Iris pigment epithelial cell (primary cell): ENCODE measurements around the gene FAM184B.

ENCODE experiments used
- DNase-seq: peaks from one replicate; pipeline ENCODE4 v3.0.0-alpha.2; 2011; ENCODE audit warnings: low read depth

Gene FAM184B

GRCh38 chr4:17773135-17773698 is 8.2 kb downstream of the FAM184B start:
- DNase-seq, result no peak

GRCh38 chr4:17771284-17771908 is 10.0 kb downstream of the FAM184B start:
- DNase-seq, result no peak

GRCh38 chr4:17770845-17771244 is 10.6 kb downstream of the FAM184B start:
- DNase-seq, result no peak

GRCh38 chr4:17769406-17770174 is 11.8 kb downstream of the FAM184B start:
- no peak for DNase-seq

GRCh38 chr4:17766826-17767458 is 14.5 kb downstream of the FAM184B start:
- DNase-seq, result no peak

GRCh38 chr4:17765514-17766286 is 15.7 kb downstream of the FAM184B start:
- DNase-seq, result no peak

GRCh38 chr4:17763931-17764330 is 17.5 kb downstream of the FAM184B start:
- no peak for DNase-seq

GRCh38 chr4:17763416-17763815 is 18.0 kb downstream of the FAM184B start:
- DNase-seq, result no peak

GRCh38 chr4:17762726-17763125 is 18.7 kb downstream of the FAM184B start:
- peak; percentile 52 for DNase-seq

GRCh38 chr4:17761062-17761461 is 20.4 kb downstream of the FAM184B start:
- DNase-seq, result no peak

GRCh38 chr4:17760626-17761025 is 20.8 kb downstream of the FAM184B start:
- DNase-seq, result no peak

- no peak for DNase-seq
Observed at GRCh38 chr4:17758485-17758884, 22.9 kb downstream of the FAM184B start.

GRCh38 chr4:17757621-17758020 is 23.8 kb downstream of the FAM184B start:
- DNase-seq, result no peak

- DNase-seq, result no peak
Observed at GRCh38 chr4:17753646-17754045, 27.8 kb downstream of the FAM184B start.

GRCh38 chr4:17740702-17741101 is 40.7 kb downstream of the FAM184B start:
- DNase-seq, result no peak

- no peak for DNase-seq
Observed at GRCh38 chr4:17736484-17736883, 44.9 kb downstream of the FAM184B start.

GRCh38 chr4:17726911-17727310 is 54.5 kb downstream of the FAM184B start:
- peak; percentile 4 for DNase-seq

GRCh38 chr4:17723648-17724047 is 57.8 kb downstream of the FAM184B start:
- no peak for DNase-seq

- DNase-seq, result no peak
Observed at GRCh38 chr4:17722356-17722700, 59.1 kb downstream of the FAM184B start.

GRCh38 chr4:17721496-17722355 is 59.7 kb downstream of the FAM184B start:
- DNase-seq, result peak; percentile 5

- no peak for DNase-seq
Observed at GRCh38 chr4:17719106-17719505, 62.3 kb downstream of the FAM184B start.
